Mammary epithelial cell (primary cell): ENCODE data around the gene CNTNAP2.

Source experiments
- CTCF ChIP-seq, 2 donors: IDR thresholded peaks in 1 of 2; conservative IDR thresholded peaks in 1 of 2; 2 replicates each; pipeline ENCODE4 v1.5.1; 2011 to 2012; ENCODE audit warnings: inconsistent platforms in 2 of 2, low read length in 2 of 2, mild to moderate bottlenecking in 2 of 2, control low read depth in 1 of 2, low read depth in 1 of 2; ENCODE audit not compliant: insufficient read depth in 1 of 2; ENCODE audit errors: extremely low read depth in 1 of 2
- EZH2 ChIP-seq: IDR thresholded peaks from 2 replicates; pipeline ENCODE4 v1.6.1; 2012; ENCODE audit warnings: low read length, inconsistent platforms, borderline replicate concordance

GRCh38 chr7:146387140-146387539 is 270.5 kb downstream of the CNTNAP2 start:
- no peak for TF ChIP-seq CTCF (conservative IDR thresholded peaks at IDR 0.05 in 1 of 2, IDR thresholded peaks at IDR 0.05 in 1 of 2; ENCODE audit: extremely low read depth in 1 of 2, insufficient read depth in 1 of 2, low read depth in 1 of 2, low read length in 2 of 2)
- TF ChIP-seq EZH2, result no peak
